ENCODE data around the gene MRTFA. TPM values are rescaled to one million over a fixed set of nuclear protein-coding genes. Genes with fewer than 3 reads are reported as not detected.

The MRTFA gene
- total and polyA plus RNA-seq, 3 donors from 2014 or later: 59.5 to 162 (median 158) TPM

DNA sequence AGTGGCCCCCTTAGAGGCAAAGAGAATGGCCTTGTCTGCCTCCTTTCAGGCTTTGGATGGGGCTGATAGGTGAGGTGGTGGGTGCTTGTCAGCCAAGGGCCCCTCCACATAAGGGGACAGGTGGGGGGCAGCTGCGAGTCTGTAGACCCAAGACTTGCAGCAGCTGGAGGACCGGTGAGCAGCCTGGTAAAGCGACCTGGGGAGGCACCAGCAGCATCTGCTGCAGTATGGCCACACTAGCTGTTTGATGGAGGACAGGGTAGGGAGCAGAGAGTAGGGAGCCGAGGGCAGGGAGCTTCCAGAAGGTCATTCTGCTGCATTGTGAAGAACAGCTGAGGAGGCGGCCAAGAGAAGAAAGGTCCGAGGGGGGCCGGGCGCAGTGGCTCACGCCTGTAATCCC, 16.8 kb upstream of the MRTFA start:
- WGBS, 2 donors: 83 to 90% methylated on average over 9 of the region's 9 CpGs
- Histone ChIP-seq H3K9me3 (no peaks in the 10 kb centered on the region), H3K4me1 (peaks cover 30% of the 10 kb centered on the region), H3K27ac (peak overlapping the region in 1 of 2 donors; percentile 98), H3K36me3 (ENCODE audit: low read depth, missing control alignments) (no peaks in the 10 kb centered on the region), H3K27me3 (no peaks in the 10 kb centered on the region), H3K4me3 (no peak overlapping the region)
- DNase-seq: no peak
- intact Hi-C loops (cut with DNase I; ENCODE audit: low total_unique reads): no loop called here
- TF ChIP-seq POLR2A (IDR thresholded peaks at IDR 0.05): no peak
- TF ChIP-seq, protein P1, sequence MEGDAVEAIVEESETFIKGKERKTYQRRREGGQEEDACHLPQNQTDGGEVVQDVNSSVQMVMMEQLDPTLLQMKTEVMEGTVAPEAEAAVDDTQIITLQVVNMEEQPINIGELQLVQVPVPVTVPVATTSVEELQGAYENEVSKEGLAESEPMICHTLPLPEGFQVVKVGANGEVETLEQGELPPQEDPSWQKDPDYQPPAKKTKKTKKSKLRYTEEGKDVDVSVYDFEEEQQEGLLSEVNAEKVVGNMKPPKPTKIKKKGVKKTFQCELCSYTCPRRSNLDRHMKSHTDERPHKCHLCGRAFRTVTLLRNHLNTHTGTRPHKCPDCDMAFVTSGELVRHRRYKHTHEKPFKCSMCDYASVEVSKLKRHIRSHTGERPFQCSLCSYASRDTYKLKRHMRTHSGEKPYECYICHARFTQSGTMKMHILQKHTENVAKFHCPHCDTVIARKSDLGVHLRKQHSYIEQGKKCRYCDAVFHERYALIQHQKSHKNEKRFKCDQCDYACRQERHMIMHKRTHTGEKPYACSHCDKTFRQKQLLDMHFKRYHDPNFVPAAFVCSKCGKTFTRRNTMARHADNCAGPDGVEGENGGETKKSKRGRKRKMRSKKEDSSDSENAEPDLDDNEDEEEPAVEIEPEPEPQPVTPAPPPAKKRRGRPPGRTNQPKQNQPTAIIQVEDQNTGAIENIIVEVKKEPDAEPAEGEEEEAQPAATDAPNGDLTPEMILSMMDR (IDR thresholded peaks at IDR 0.05): no peak

DNA sequence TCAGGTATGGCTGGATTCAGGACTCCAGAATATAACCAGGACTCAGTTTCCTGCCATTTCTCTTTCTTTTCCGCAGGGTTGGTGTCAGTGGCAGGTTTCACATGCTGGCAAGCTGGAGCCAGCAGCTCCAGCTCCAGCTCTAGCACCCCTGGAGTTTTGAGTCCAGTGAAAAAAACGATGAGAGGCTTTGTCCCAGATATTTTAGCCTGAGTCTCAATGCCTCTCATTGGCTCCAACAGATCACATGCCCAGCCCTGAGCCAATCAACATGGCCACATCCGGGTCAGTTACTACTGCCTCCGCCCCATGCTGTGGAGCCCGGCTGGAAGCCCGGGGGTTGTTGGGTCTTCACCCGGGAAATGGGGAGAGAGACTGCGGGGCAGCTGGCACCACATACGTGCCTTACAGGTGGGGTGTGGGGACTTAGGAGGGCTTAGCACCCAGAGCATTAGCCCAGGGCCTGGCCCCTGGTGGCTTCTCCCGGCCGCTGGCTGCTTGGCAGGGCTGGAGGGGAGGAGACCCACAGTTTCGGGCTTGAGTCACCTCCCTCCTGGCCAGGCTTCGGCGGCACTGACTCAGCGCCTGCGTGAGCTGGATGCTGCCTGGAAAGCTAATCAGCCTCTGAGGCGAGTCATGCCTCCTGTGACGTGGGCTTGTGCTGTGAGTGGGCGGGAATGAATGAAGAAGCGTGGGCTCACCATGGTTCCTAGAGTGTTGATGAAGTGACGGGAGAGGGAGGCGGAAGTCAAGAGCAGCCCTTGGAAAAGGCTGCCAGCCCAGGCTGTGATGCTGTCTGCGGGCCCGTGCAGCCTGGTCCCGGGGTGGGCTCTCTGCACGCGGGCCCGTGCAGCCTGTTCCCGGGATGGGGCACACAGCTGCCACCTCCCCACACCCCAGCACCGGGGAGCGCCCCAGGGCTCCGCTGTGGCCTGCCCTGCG, 15.3 kb upstream of the MRTFA start:
- Histone ChIP-seq H3K27me3 (no peaks in the 10 kb centered on the region), H3K36me3 (ENCODE audit: low read depth, missing control alignments) (no peaks in the 10 kb centered on the region), H3K9me3 (no peaks in the 10 kb centered on the region), H3K4me3 (peak overlapping the region; percentile 74 to 76), H3K4me1 (peaks cover 30% of the 10 kb centered on the region), H3K27ac (peak overlapping the region; percentile 97 to 98)
- DNase-seq: peak; percentile 97
- TF ChIP-seq POLR2A (IDR thresholded peaks at IDR 0.05): no peak
- TF ChIP-seq, protein P1 (IDR thresholded peaks at IDR 0.05): peak in 1 of 3 experiments; percentile 13
- intact Hi-C loops (cut with DNase I; ENCODE audit: low total_unique reads): no loop called here
- WGBS, 2 donors: 11 to 20% methylated on average over 8 to 33 of the region's 33 CpGs

DNA sequence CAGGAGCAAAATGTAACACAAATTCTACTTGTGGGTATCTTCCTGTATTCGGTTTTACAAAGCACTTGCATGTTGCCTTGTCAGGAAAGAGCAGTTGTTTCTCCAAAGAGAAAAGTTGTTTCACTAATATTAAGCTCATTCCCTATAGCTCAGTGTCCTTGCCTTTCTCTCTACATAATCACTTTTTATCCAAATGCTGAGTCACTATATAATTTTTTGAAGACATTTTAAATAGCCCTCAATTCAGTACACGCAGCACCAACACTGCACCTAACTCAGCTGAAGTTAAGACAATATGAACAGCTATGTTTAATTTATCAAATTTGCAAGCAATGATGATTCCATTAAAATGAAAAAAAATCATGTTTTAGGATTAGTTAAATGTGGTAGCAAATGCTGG, 14.5 kb upstream of the MRTFA start:
- 32 to 36% methylated on average over 2 of the region's 2 CpGs for WGBS, 2 donors
- no peak for DNase-seq
- peak overlapping the region in 1 of 2 donors; percentile 76 for H3K4me3 ChIP-seq
- H3K27ac ChIP-seq: peak overlapping the region; percentile 97 to 98
- no peaks in the 10 kb centered on the region for H3K27me3 ChIP-seq
- H3K4me1 ChIP-seq: peaks cover 30% of the 10 kb centered on the region
- intact Hi-C loops (cut with DNase I; ENCODE audit: low total_unique reads): no loop called here
- TF ChIP-seq, protein P1 (IDR thresholded peaks at IDR 0.05): no peak
- no peak for TF ChIP-seq POLR2A (IDR thresholded peaks at IDR 0.05)
- H3K36me3 ChIP-seq (ENCODE audit: low read depth, missing control alignments): no peaks in the 10 kb centered on the region
- H3K9me3 ChIP-seq: no peaks in the 10 kb centered on the region

DNA sequence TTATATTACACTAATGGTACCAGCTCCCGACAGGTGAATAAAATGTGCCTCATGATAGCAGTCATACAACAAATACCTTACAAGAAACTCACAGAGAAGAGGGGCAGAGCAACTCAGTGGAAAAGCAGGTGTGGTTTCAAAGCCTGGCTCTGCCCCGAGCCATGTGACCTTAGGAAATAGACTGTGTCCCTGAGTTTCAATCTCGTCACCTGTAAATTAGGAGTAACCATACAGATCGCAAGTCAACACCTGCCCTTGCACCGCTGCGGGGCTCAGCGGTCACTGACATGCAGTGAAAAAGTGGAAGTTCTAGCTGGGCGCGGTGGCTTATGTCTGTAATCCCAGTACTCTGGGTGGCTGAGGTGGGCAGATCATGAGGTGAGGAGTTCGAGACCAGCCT, 11.9 kb upstream of the MRTFA start:
- no peak overlapping the region for H3K27ac ChIP-seq
- no peaks in the 10 kb centered on the region for H3K36me3 ChIP-seq (ENCODE audit: low read depth, missing control alignments)
- H3K27me3 ChIP-seq: no peaks in the 10 kb centered on the region
- DNase-seq: no peak
- H3K9me3 ChIP-seq: no peaks in the 10 kb centered on the region
- no peak overlapping the region for H3K4me3 ChIP-seq
- 95 to 97% methylated on average over 6 to 10 of the region's 10 CpGs for WGBS, 2 donors
- intact Hi-C loops (cut with DNase I; ENCODE audit: low total_unique reads): loop anchor here (10.0 kb wide), 1 partner anchor 124 kb away; no protein-coding TSS in a partner anchor
- TF ChIP-seq, protein P1 (IDR thresholded peaks at IDR 0.05): no peak
- no peak for TF ChIP-seq POLR2A (IDR thresholded peaks at IDR 0.05)
- H3K4me1 ChIP-seq: peaks cover 16% of the 10 kb centered on the region
